Measurements from ENCODE around the gene GPNMB.

GPNMB gene

DNA sequence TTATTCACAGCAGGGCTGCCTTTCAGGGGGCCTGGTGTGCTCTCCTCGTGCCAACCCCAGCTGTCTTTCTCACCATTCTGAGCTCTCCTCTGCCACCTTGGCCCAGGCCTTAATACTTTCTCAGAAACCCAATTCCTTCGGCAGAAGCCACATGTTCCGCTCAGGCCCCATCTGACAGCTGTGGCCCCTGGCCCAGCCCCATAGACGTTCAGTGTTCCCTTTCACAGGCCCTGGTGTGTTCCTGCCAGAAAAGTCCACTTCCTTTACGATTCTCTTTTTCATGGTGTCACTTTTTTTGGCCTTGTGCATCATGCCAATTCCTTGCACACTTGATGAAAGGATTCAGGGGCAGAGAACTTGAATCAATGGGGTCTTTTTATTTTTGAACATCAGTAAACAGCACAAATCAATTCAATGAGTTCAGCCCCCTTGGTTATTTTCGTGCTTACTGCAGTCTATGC lies 15.9 kb upstream of the GPNMB start:
- no peak for DNase-seq (ENCODE audit: low spot score)

DNA sequence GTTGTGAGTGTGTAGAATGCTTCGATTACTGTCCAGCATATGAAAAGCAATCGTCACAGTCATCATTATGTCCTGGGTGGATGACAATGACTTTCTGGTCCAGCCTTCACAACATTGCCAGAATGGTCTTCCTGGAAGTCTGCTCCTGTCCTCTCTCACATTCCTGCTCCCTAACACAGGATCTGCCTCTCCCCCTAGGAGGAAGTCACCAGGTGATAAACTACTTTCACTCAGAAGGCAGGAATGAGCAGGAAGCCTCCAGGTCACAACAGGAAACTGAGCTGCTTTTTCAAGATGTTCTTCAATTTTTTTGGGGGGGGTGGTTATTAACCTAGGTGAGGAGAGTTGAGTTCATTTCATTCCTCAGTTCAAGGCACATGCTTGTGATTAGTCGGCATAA lies 13.6 kb upstream of the GPNMB start:
- DNase-seq (ENCODE audit: low spot score): no peak

DNA sequence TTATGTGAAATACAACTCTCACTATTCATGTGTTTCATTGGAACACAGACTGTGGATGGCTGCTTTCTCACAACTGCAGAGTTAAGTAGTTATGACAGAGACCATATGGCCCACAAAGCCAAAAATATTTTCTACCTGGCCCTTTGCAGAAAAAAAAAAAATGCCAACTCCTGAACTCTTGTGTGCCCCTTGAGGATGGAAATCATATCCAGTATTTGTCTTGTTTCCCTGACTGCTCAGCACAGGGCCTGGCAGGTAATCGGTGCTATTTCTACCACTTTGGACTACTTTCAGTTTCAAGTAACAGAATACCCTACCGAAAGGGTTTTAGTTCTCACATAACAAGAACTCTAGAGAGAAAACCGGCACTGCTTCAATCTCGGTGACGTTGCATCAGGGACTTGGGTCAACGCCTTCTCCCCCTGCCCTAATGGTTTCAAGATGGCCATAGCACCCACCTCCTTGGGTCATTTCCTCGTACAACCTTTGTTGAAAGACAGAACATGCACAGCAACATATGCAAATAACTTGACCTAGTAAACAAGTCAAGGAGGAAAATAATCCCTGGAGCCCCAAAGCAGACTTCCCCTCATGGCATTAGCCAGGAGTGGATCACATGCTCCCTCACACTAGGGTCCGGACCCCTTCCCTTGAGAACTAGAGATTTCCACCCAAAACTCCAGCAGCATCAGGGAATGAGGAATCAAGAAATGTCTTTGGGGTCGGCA lies 11.8 kb upstream of the GPNMB start:
- no peak for DNase-seq (ENCODE audit: low spot score)

DNA sequence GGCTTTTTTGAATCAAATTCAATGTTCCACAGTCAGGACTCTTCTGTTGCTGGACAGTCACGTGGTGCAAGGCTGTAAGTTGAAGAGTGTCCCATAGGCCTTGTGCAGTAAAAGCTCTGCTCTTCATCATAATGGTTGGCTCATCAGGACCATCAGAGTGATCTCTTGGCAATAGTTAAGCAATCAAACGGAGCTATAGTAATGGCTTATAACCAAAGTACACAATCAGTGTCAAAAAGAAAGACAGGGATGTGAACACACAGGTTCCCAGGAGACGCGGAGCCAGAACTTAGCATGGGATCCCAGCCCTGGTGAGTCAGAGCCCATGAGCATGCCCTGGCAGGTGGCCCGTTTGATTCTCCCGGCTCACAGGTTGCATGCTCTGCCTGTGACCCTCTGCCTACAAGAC lies 10.8 kb upstream of the GPNMB start:
- no peak for DNase-seq (ENCODE audit: low spot score)

DNA sequence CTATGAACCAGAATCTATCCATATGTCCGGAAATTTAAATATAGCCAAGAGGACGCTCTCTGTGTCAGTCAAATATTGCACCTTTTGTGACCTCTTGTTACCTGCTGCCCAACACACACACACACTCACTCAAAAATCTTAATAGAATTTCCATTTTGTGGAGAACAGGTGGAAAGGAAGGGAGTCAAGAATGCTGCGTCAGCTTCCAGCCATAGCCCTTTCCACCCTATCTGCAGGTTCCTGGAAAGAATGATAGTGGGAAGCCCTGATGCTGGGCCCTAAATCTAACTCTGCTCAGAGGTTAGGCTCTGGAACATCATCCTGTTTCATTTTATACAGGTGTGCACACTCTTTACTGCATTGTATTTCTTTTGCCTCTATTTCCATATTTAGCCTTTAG lies 9.6 kb upstream of the GPNMB start:
- DNase-seq (ENCODE audit: low spot score): no peak

DNA sequence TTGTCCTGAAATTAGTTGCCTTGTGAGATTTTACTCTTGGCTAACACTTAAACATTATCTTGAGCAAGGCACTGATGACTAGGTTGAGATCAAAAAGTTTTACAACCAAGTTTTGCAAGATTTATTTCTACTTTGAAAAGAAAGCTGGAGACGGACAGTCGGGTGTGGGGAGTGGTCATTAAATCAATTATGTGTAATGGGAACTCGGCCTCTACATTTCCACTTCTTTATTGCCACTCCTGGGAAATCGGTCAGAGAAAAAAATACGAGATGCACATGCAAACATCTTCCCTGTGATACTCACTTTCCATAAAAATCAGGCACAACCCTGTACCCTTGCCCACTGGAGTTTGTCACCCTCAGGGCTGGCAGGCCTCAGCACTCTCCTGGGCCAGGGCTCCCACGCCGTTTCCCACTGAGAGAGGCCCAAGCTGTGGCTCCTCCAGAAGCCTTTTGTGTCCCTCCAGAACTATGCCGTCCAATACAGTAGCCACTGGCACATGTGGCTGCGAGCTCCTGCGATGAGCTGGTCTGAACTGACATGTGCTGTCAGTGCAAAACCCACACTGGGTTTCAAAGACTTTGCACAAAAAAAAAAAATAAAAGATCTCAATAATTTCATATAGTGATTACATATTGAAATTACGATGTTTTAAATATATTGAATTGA lies 7.5 kb upstream of the GPNMB start:
- no peak for DNase-seq (ENCODE audit: low spot score)

DNA sequence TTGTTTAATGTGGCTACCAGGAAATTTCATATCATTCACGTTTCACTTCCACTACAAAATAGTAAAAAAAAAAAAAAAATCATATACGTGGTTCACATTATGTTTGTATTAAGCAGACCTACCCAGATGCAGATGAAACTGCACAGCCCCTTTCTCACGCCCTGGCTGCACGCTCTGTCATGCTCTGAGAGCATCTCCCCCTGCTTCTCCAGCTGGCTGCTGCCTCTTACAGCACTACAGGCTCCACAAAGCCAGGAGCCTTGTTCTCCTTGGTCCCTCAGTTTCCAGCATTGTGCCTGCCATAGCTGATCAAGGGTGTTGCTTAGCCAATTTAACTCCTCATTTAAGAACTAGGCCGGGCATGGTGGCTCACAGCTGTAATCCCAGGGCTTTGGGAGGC lies 6.9 kb upstream of the GPNMB start:
- no peak for DNase-seq (ENCODE audit: low spot score)

DNA sequence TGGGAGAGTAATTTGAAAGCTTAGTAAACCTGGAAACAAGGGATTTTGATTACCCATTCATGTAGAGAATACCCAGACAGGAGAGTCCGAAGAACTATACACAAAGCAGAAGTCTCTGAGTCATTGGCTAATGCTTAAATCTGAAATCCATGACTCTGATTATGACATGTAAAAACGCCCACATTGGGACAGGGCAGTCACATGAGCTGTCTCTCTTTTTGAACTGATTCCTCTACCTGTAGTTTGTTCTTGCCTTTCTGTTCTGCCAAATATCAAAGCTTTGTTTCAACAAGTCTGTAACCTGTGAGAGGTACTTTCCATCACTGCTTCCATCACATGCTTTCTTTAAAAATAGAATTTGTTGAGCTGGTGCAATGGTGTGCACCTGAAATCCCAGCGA lies 4.3 kb upstream of the GPNMB start:
- DNase-seq (ENCODE audit: low spot score): peak; percentile 11

DNA sequence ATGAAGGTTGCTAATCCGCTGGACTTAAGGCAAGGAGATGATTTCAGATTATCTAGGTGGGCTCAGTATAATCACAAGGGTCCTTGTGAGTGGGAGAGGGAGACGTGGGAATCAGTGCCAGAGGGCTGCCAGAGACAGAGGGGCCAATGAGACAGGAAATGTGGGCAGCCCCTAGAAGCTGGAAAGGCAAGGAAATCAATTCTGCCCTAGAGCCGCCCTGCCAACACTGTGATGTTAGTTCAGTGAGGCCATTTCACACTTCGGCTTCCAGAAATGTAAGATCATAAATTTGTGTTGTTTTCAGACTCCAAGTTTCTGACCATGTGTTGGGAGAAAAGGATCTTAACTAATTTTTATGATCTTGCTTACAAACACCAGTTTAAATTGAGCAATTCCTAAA lies 3.6 kb upstream of the GPNMB start:
- peak; percentile 15 for DNase-seq (ENCODE audit: low spot score)

DNA sequence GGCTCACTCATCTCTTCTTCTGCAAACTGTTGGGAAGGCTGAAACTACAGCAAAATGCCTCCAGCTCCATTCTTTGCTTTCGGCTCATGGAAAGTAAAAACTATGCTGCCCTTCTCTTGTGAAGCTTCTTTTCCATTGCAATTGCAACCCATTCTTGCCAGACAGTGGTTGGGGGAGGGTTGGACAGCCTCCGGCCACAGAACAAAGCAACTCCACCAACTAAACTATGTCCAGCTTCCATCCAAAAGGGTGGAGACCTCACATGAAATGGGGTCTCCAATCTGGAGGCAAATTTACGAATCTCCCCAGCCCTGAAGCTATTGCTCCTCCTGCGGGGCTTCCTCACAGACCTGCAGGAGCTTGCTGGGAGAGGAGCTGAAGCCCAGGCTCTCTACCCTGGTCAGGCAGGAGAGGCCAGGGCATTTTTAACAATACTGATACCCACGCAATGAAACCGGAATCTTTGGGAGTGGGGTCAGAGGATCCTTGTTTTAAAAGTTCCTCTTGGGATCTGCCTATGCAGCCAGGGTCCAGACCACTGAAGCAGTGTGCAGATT lies 549 bp downstream of the GPNMB start:
- no peak for DNase-seq (ENCODE audit: low spot score)

DNA sequence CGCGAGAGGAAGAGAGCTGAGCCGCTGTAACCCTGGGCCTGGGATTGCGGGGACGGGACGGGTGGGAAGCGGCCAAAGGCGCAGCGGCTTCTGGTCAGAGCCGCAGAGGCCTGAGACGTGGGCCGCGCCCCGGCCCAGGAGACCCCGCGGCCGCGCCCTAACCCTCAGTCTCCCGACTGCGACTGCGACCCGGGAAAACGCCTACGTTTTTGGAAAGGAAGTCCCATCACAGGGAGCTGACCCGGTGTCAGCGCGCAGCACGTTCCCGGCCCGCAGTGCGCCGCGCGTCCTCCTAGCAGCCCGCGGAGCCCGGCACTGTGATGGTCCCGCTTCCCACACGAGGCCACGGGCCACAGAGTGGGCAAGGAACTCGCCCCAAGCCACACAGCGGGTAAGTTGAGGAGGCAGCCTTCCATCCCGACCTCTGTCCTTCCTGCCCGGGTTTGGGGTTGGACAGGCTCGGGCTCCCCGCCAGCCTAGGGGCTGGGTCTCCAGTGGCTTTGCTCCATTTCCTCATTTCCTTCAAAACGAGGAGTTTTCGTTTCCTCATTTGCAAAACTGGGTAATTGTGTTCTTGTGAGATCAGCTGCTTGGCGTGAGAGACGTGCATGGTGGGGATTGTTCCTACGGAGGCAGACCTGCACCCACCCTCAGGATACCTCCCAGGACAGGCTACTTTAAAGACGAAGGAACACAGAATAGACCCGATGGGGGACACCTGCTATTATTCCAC lies 1.2 kb downstream of the GPNMB start:
- DNase-seq (ENCODE audit: low spot score): peak; percentile 75

DNA sequence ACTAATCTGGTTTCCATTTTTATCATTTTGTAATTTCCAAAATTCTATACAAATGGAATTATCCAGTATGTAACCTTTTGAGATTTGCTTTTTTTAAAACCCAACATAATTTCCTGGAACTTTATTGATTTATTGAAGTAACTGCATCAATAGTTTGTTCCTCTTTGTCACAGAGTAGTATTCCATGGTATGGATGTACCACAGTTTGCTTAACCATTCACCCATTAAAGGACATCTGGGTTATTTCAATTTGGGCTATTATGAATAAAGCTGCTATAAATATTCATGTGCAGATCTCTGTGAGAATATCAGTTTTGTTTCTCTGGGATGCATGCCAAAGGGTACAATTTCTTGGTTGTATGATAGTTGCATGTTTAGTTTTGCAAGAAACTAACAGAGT lies 2.9 kb downstream of the GPNMB start:
- DNase-seq (ENCODE audit: low spot score): no peak

DNA sequence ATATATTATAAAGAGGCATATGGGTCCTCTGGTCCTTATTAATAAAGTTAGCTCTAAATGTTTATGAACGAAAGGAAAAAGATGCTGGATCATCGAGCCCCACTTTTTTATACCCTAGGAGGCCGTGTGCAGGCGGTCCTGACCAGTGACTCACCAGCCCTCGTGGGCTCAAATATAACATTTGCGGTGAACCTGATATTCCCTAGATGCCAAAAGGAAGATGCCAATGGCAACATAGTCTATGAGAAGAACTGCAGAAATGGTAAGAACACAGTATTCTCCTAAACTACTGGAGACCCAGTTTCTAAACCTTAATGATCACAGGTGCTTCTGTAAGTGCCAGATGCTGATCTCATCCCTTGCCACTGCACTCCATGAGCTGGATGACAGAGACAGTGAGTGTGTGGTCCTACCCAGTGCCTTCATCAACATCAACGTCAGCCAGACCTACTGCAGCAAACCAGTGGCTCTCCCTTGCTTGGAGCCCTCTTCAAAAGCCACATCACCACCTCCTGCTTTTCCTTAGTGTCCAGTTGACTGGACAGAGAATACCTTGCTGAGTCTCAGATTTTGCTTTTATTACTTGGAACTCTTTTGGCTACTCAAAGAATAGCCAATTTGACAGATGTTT lies 7.6 kb downstream of the GPNMB start:
- no peak for DNase-seq (ENCODE audit: low spot score)

DNA sequence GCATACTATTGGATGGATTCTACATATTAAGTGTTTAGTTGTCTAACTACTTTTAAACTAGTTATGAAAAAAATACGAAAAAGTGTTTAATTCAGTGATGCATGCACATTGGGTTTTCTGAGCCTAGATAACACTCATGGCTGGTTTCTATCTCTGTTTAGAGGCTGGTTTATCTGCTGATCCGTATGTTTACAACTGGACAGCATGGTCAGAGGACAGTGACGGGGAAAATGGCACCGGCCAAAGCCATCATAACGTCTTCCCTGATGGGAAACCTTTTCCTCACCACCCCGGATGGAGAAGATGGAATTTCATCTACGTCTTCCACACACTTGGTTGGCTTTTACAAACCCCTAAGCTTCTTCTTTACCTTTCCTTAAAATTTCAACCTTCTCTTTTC lies 10.2 kb downstream of the GPNMB start:
- no peak for DNase-seq (ENCODE audit: low spot score)

DNA sequence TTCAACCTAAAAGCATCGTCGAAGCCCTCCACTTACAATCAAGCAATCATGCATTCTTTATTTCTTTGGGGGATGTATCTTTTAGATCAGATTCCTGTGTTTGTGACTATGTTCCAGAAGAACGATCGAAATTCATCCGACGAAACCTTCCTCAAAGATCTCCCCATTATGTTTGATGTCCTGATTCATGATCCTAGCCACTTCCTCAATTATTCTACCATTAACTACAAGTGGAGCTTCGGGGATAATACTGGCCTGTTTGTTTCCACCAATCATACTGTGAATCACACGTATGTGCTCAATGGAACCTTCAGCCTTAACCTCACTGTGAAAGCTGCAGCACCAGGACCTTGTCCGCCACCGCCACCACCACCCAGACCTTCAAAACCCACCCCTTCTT lies 13.8 kb downstream of the GPNMB start:
- no peak for DNase-seq (ENCODE audit: low spot score)

DNA sequence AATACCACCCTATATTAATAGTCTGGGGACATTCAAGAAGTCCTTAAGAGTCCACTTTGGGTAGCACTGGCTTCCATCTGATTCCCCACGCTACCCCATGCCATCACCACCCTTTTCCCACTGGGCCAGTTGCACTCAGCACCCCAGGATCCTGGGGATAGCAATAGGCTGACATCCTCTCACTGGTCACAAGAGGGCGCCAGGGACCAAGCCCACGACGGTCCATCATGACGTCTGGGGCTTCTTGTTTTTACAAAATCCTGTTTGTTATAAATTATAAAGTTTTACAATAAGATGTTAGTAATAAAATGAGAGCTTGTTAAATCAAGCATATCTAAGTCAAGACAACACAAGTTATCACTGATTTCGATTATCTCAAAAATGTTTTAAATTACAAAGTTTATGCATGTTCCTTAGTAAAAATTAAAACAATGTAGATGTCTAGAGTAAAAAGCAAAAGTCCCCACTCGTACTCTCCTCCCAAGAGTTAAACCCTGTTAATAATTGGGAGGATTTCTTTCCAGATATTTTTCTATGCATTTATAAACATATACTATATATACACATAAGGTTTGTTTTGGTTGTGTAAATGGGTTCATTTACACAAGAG lies 15.4 kb downstream of the GPNMB start:
- peak; percentile 90 for DNase-seq (ENCODE audit: low spot score)

DNA sequence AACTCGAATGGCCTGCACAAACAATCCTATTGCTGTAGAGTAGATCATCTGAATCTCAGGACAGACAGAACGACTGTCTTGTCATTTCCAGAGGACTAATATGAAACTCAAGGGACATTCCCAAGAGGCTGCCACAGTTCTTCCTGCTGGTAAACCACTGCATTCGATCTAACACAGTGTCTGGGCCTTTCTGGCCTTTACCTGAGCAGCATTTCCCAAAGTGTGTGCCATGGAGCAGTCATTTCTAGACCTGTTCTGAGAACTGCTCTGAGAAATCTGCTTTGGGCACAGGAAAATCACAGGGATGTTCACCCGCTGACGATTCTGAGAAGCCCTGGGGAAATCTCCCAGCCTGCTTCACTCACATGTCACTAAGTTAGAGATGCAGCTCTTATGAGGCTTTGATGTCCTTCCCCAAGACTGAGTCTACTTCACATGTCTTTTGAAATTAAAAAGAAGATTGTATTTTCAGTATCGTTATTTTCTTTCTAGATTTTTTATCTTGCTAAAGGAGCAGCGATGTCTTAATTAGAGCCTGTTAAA lies 18.4 kb downstream of the GPNMB start:
- no peak for DNase-seq (ENCODE audit: low spot score)

DNA sequence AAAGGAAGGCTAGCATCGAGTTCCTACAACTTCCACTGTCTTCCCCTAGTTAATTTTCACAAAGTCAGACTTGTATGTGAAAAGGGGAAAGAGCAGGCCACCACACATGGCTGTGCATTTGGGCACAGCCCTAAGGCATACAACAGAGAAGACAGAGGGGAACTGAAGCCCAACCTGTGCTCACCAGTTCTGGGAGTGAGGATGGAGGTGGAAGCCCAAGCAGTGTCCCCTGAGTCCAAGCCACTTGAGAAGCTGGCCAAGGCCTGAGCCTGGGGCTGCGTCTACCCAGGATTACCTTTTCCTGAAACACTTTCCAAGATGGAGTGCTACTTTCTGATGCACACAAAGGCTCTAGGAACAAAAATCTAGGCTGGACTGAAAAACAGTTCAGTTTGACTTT lies 20.3 kb downstream of the GPNMB start:
- no peak for DNase-seq (ENCODE audit: low spot score)

DNA sequence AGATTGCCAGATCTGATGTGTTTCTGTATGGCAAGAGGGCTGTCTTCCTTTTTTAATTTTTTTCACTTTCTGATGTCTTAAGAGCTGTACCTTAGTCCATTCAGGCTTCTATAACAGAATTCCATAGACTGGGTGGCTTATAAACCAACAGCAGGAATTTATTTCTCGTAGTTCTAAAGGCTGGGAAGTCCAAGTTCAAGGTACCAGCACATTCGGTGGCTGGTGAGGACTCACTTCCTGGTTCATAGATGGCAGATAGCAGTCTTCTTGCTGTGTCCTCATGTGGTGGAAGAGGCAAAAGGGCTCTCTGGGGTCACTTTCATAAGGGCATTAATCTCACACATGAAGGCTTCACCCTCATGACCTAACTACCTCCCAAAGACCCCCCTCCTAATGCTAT lies 20.8 kb downstream of the GPNMB start:
- no peak for DNase-seq (ENCODE audit: low spot score)

DNA sequence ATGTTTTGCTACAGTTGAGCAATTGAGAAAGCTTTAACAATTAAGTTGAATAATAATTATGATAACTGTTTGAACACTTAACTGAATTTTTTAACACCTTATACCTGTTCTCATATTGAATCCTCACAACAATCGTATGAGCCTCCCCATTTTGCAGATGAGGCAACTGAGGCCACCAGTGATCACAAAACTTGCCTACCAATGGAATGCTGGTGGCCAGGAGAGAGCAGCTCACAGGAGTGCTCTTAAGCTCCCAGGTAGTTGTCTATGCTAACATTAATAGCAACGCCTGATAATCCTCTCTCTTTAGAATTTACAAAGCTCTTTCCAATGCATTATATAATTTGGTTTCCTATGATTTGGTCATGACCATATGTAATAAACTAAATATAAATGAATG lies 21.6 kb downstream of the GPNMB start:
- no peak for DNase-seq (ENCODE audit: low spot score)

DNA sequence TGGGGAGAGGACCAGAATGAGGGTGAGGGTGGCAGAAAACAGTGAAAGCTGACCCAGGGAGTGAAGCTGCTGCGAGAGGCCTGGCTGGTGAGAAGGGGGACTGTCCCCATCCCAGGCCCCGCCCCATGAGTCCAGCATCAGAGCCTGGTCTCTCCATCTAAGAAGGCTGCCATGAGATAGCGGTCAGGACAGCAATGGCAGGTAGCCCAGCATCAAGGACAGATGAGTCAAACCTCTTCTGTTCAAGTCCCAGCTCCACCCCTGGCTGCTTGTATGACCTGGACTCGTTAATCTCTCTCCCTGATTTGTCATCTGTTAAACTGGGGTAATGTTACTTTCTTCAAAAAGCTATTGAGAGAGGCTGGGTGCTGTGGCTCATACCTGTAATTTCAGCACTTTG lies 22.2 kb downstream of the GPNMB start:
- DNase-seq (ENCODE audit: low spot score): no peak

DNA sequence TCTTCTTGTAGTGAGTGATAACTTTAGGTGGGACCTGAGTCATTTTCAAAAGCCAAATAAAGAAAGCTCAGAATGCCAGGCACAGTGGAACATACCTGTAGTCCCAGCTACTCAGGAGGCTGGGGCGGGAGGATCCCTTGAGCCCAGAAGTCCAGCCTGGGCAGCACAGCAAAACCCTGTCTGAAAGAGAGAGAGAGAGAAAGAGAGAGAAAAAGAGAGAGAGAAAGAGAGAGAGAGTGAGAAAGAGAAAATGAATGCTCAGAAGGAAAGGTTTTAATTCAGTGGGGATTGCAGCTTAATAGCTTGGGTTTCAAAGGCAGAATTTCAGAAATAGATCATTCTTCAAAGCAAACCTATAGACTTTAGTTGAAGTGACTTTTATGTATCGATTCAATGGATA lies 25.7 kb downstream of the GPNMB start:
- no peak for DNase-seq (ENCODE audit: low spot score)

Measured in GM03348 (cell line).